ENCODE results near the gene PLA2G4D.

PLA2G4D gene

GRCh38 chr15:42094512-42094963, at the start of gene PLA2G4D:
Gene PLA2G4D (minus strand): TSS chr15:42094562. CDS start chr15:42094459, 103 bp downstream.
- no peak within 1 kb of the TSS for H3K4me3 ChIP-seq (ENCODE audit: low read depth, low read length)
- DNase-seq (ENCODE audit: low read depth) = no peak
- no peak for TF ChIP-seq CTCF (conservative IDR thresholded peaks at IDR 0.05; ENCODE audit: low read depth, low read length)

GRCh38 chr15:42143356-42143755, 49.0 kb upstream of the PLA2G4D start:
- DNase-seq (ENCODE audit: low read depth) = no peak
- no peak for TF ChIP-seq CTCF (conservative IDR thresholded peaks at IDR 0.05; ENCODE audit: low read depth, low read length)
- no peak overlapping the region for H3K4me3 ChIP-seq (ENCODE audit: low read depth, low read length)

- H3K4me3 ChIP-seq (ENCODE audit: low read depth, low read length) = no peak overlapping the region
- no peak for DNase-seq (ENCODE audit: low read depth)
These were observed 47.7 kb upstream of the PLA2G4D start for GRCh38 chr15:42141795-42142667.

GRCh38 chr15:42141246-42141645, 46.9 kb upstream of the PLA2G4D start:
- TF ChIP-seq CTCF (conservative IDR thresholded peaks at IDR 0.05; ENCODE audit: low read depth, low read length) = no peak
- DNase-seq (ENCODE audit: low read depth) = no peak
- H3K4me3 ChIP-seq (ENCODE audit: low read depth, low read length) = no peak overlapping the region

More at GRCh38 chr15:42141795-42142667, 47.7 kb upstream of the PLA2G4D start:
- TF ChIP-seq CTCF (conservative IDR thresholded peaks at IDR 0.05; ENCODE audit: low read depth, low read length) = no peak

GRCh38 chr15:42140383-42141070, 46.2 kb upstream of the PLA2G4D start:
- DNase-seq (ENCODE audit: low read depth) = no peak
- no peak overlapping the region for H3K4me3 ChIP-seq (ENCODE audit: low read depth, low read length)
- no peak for TF ChIP-seq CTCF (conservative IDR thresholded peaks at IDR 0.05; ENCODE audit: low read depth, low read length)

GRCh38 chr15:42139596-42139995, 45.2 kb upstream of the PLA2G4D start:
- TF ChIP-seq CTCF (conservative IDR thresholded peaks at IDR 0.05; ENCODE audit: low read depth, low read length) = no peak
- H3K4me3 ChIP-seq (ENCODE audit: low read depth, low read length) = no peak overlapping the region
- no peak for DNase-seq (ENCODE audit: low read depth)
